ENCODE results near the gene TRIM63. TPM values are rescaled to one million over a fixed set of nuclear protein-coding genes. Genes with fewer than 3 reads are reported as not detected.

The TRIM63 gene
- total RNA-seq, 2 donors from 2014 or later = 0.35 TPM; not detected in 1

GRCh38 chr1:26006710-26007109 is 60.7 kb downstream of the TRIM63 start:
- Mint-ChIP-seq H3K4me1 (ENCODE audit: low read depth) (peaks cover 5% of the 10 kb centered on the region), H3K4me3 (no peak overlapping the region), H3K36me3 (ENCODE audit: insufficient read depth in 2 of 2) (no peaks in the 10 kb centered on the region), H3K27me3 (ENCODE audit: low read depth) (no peaks in the 10 kb centered on the region), H3K9me3 (no peaks in the 10 kb centered on the region), H3K27ac (no peak overlapping the region)
- DNase-seq = no peak
- no peak for ATAC-seq (replicated peaks in 1 of 2)

- no peak for ATAC-seq (replicated peaks in 1 of 2)
- H3K27ac Mint-ChIP-seq = no peak overlapping the region
- no peaks in the 10 kb centered on the region for H3K36me3 Mint-ChIP-seq (ENCODE audit: insufficient read depth in 2 of 2)
- no peaks in the 10 kb centered on the region for H3K9me3 Mint-ChIP-seq
- no peaks in the 10 kb centered on the region for H3K27me3 Mint-ChIP-seq (ENCODE audit: low read depth)
- no peak for DNase-seq
- peaks cover 5% of the 10 kb centered on the region for H3K4me1 Mint-ChIP-seq (ENCODE audit: low read depth)
- no peak overlapping the region for H3K4me3 Mint-ChIP-seq
Measured at GRCh38 chr1:26005434-26006105, 61.9 kb downstream of the TRIM63 start.

GRCh38 chr1:26003756-26004155 is 63.7 kb downstream of the TRIM63 start:
- Mint-ChIP-seq H3K36me3 (ENCODE audit: insufficient read depth in 2 of 2) (no peaks in the 10 kb centered on the region), H3K27me3 (ENCODE audit: low read depth) (no peaks in the 10 kb centered on the region), H3K9me3 (no peaks in the 10 kb centered on the region), H3K27ac (no peak overlapping the region), H3K4me3 (no peak overlapping the region), H3K4me1 (ENCODE audit: low read depth) (peaks cover 1% of the 10 kb centered on the region)
- no peak for DNase-seq
- ATAC-seq (replicated peaks in 1 of 2) = no peak

GRCh38 chr1:26003262-26003661 is 64.2 kb downstream of the TRIM63 start:
- H3K27ac Mint-ChIP-seq = no peak overlapping the region
- no peak for ATAC-seq (replicated peaks in 1 of 2)
- H3K4me1 Mint-ChIP-seq (ENCODE audit: low read depth) = peaks cover 6% of the 10 kb centered on the region

More at GRCh38 chr1:26003262-26003661, 64.2 kb downstream of the TRIM63 start:
- Mint-ChIP-seq H3K27me3 (ENCODE audit: low read depth) (no peaks in the 10 kb centered on the region), H3K9me3 (no peaks in the 10 kb centered on the region), H3K36me3 (ENCODE audit: insufficient read depth in 2 of 2) (no peaks in the 10 kb centered on the region), H3K4me3 (no peak overlapping the region)
- no peak for DNase-seq

Other genes starting within 250 kb of the TRIM63 start
- 10 to 100 TPM; 34.0 to 39.1 TPM for gene MTFR1L, start 247.7 kb downstream of the TRIM63 start, total RNA-seq
- gene AUNIP, start 208.2 kb downstream of the TRIM63 start, total RNA-seq = 1 to 10 TPM; 6.9 to 9.9 TPM
- gene PAQR7, start 191.9 kb downstream of the TRIM63 start, total RNA-seq = 1 to 10 TPM; 4.6 to 5.1 TPM
- 100 to 1,000 TPM; 379 to 478 TPM for gene STMN1, start 161.2 kb downstream of the TRIM63 start, total RNA-seq
- 10 to 100 TPM in 1 of 2 donors, 1 to 10 TPM in 1; 8.4 to 10.1 TPM for gene PAFAH2, start 69.6 kb downstream of the TRIM63 start, total RNA-seq
- not detected for gene EXTL1, start 45.9 kb downstream of the TRIM63 start, total RNA-seq
- not detected for gene SLC30A2, start 21.5 kb downstream of the TRIM63 start, total RNA-seq
- gene PDIK1L, start 44.2 kb upstream of the TRIM63 start, total RNA-seq = 10 to 100 TPM; 17.9 to 22.5 TPM
- gene FAM110D, start 91.4 kb upstream of the TRIM63 start, total RNA-seq = not detected
- not detected for gene C1orf232, start 101.3 kb upstream of the TRIM63 start, total RNA-seq
- gene ZNF593, start 102.3 kb upstream of the TRIM63 start, total RNA-seq = 10 to 100 TPM; 34.1 to 42.4 TPM
- gene ZNF593OS, start 104.2 kb upstream of the TRIM63 start, total RNA-seq = not detected
- gene CNKSR1, start 109.9 kb upstream of the TRIM63 start, total RNA-seq = 1 to 10 TPM; 1.1 to 5.0 TPM
- under 1 TPM in 1 of 2 donors, not detected in 1; 0.19 TPM for gene CATSPER4, start 123.0 kb upstream of the TRIM63 start, total RNA-seq
- gene CEP85, start 166.6 kb upstream of the TRIM63 start, total RNA-seq = 10 to 100 TPM; 30.8 to 34.6 TPM
- 100 to 1,000 TPM; 148 to 165 TPM for gene SH3BGRL3, start 212.5 kb upstream of the TRIM63 start, total RNA-seq
- 10 to 100 TPM; 19.1 to 19.3 TPM for gene UBXN11, start 239.0 kb upstream of the TRIM63 start, total RNA-seq

Data from activated T-cell treated with anti-CD3 and anti-CD28 coated beads, Interleukin-2, amount 50 U/mL, for 72 hours (primary cell).